Lower leg skin (tissue), 3 donors: ENCODE measurements around the gene GNAI3.

Source experiments
- POLR2A ChIP-seq, 2 donors: fragments of 450-650 bp; IDR thresholded peaks; one replicate each; pipeline ENCODE4 v1.6.1; 2016 to 2017; ENCODE audit warnings: antibody characterized with exemption in 2 of 2, mild to moderate bottlenecking in 1 of 2, moderate library complexity in 1 of 2
- TF ChIP-seq, protein P1 (sequence below), 3 donors: fragments of 450-650 bp; IDR thresholded peaks; one replicate each; pipeline ENCODE4 v1.5.1; 2016; ENCODE audit warnings: antibody characterized with exemption in 3 of 3, mild to moderate bottlenecking in 3 of 3, moderate library complexity in 2 of 3

DNA sequence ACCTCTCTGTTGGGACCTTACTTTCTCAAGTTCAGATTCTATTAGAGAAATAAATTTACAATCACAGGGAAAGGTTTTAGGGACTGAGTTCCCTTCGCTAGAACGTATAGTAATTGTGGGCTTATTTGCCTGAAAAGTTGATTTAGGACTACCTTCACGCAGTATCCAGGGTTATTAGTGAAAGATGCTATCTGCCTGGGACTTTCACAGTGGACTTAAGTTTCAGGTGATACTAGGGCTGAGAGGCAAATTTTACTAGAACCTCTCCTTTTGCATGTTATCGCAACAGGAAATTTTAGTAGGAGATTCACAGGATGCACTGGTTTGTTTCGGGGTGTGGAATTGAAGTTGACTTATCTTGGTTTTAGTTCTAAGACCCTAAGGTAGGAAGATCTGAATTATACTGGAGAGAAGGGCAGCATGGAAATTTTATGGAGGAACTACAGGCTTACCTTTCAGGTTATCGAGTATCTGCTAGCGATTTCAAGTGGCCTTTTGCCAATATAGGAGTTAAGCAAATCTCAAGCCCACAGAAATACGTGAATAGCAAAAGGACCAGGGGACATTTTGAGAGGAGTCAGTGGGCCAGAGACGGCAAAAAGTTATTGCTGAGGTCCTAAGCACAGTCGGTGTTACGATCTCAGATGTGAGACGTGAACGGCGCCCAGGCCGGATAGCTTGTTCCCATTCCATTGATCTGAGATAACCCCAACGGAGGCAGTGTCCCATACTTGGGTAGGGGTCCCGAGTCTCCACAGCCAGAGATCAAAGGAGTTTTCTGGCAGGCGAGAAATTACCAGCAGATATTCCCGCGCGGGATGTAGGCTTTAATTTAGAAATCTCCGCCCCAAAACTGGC, 723 bp upstream of the GNAI3 start:
- TF ChIP-seq, protein P1, sequence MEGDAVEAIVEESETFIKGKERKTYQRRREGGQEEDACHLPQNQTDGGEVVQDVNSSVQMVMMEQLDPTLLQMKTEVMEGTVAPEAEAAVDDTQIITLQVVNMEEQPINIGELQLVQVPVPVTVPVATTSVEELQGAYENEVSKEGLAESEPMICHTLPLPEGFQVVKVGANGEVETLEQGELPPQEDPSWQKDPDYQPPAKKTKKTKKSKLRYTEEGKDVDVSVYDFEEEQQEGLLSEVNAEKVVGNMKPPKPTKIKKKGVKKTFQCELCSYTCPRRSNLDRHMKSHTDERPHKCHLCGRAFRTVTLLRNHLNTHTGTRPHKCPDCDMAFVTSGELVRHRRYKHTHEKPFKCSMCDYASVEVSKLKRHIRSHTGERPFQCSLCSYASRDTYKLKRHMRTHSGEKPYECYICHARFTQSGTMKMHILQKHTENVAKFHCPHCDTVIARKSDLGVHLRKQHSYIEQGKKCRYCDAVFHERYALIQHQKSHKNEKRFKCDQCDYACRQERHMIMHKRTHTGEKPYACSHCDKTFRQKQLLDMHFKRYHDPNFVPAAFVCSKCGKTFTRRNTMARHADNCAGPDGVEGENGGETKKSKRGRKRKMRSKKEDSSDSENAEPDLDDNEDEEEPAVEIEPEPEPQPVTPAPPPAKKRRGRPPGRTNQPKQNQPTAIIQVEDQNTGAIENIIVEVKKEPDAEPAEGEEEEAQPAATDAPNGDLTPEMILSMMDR (IDR thresholded peaks at IDR 0.05): no peak
- no peak for TF ChIP-seq POLR2A (IDR thresholded peaks at IDR 0.05)
